GM12878 (cell line): ENCODE data around the gene GRIK1.

Experiments
- EZH2 ChIP-seq: IDR thresholded peaks from 2 replicates; pipeline ENCODE4 v1.6.1; 2012; ENCODE audit warnings: low read depth, mild to moderate bottlenecking, control low read depth, inconsistent platforms, low read length, borderline replicate concordance; ENCODE audit not compliant: control insufficient read depth
- HSF1 ChIP-seq: fragments of 150-350 bp; IDR thresholded peaks from 2 replicates; pipeline ENCODE4 v1.6.1; 2014; ENCODE audit warnings: mild to moderate bottlenecking, low read depth, low read length

GRCh38 chr21:29534448-29534847 is 405.3 kb downstream of the GRIK1 start:
- TF ChIP-seq EZH2 = no peak
- no peak for TF ChIP-seq HSF1
